ENCODE data around the gene NLRC5. TPM values are rescaled to one million over a fixed set of nuclear protein-coding genes. Genes with fewer than 3 reads are reported as not detected.

Gene NLRC5
- total RNA-seq, 1 experiment from 2014 or later, result 2.4 TPM

DNA sequence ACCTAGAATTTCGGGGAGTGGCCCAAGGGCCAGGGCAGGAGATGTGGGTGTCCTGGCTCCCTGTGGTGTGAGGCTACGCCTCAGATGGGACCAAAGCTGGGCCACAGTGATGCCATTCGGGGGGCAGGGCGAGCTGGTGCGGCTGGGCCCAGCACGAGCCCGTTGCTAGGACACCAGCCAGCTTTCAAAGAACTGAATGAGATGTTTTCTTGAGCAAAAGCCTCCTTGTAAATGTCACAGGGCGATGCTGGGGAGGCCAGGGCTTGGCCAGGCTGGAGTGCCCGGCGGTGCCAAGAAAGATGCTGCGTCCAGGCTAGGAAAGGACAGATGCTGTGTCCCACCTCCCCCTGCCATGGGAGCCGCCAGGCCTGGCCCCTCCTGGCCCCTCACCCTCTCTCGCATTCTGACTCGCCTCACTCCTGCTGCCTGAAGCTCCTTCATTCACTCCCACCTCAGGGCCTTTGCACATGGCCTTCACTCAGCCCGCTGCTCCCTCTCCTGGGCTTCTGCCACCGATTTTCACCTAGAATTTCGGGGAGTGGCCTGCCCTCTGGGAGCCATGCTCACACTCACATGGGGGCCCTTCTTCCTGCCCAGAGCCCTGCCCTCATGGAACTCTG is 142.1 kb downstream of the NLRC5 start:
- no peak overlapping the region for H4K5ac ChIP-seq (ENCODE audit: insufficient read length, low read depth, low read length)
- no peak overlapping the region for H3K4me2 ChIP-seq (ENCODE audit: insufficient read depth, insufficient read length, low read length)
- H4K20me1 ChIP-seq (ENCODE audit: control insufficient read depth, insufficient read depth, insufficient read length), result no peaks in the 10 kb centered on the region
- no peak overlapping the region for H3K14ac ChIP-seq (ENCODE audit: insufficient read depth, low read length)
- DNase-seq, result no peak
- H3K9me3 ChIP-seq (ENCODE audit: control insufficient read depth, low read depth, low read length), result no peaks in the 10 kb centered on the region
- H2BK12ac ChIP-seq (ENCODE audit: insufficient read length, low read depth, low read length), result no peak overlapping the region
- no peak overlapping the region for H2BK20ac ChIP-seq (ENCODE audit: low read depth, low read length, poor library complexity, severe bottlenecking)
- Mint-ChIP-seq H3K4me3 (no peak overlapping the region), H3K27ac (no peak overlapping the region), H3K27me3 (ENCODE audit: low read depth) (no peaks in the 10 kb centered on the region), H3K36me3 (ENCODE audit: insufficient read depth in 1 of 3, low read depth in 3 of 3) (no peaks in the 10 kb centered on the region), H3K4me1 (peaks cover 7 to 23% of the 10 kb centered on the region in 2 experiments), H3K9me3 (no peaks in the 10 kb centered on the region)
- H3K23me2 ChIP-seq (ENCODE audit: insufficient read length, low read depth, low read length, poor library complexity, severe bottlenecking), result no peaks in the 10 kb centered on the region
- no peaks in the 10 kb centered on the region for H3K27me3 ChIP-seq (ENCODE audit: insufficient read depth, low read length)
- H3K18ac ChIP-seq (ENCODE audit: insufficient read length, low read depth, low read length), result no peak overlapping the region
- TF ChIP-seq, protein P1, sequence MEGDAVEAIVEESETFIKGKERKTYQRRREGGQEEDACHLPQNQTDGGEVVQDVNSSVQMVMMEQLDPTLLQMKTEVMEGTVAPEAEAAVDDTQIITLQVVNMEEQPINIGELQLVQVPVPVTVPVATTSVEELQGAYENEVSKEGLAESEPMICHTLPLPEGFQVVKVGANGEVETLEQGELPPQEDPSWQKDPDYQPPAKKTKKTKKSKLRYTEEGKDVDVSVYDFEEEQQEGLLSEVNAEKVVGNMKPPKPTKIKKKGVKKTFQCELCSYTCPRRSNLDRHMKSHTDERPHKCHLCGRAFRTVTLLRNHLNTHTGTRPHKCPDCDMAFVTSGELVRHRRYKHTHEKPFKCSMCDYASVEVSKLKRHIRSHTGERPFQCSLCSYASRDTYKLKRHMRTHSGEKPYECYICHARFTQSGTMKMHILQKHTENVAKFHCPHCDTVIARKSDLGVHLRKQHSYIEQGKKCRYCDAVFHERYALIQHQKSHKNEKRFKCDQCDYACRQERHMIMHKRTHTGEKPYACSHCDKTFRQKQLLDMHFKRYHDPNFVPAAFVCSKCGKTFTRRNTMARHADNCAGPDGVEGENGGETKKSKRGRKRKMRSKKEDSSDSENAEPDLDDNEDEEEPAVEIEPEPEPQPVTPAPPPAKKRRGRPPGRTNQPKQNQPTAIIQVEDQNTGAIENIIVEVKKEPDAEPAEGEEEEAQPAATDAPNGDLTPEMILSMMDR (conservative IDR thresholded peaks at IDR 0.05), result no peak
- no peak overlapping the region for H3K9ac ChIP-seq (ENCODE audit: extremely low read depth, insufficient read length, low read length)
- H2BK5ac ChIP-seq (ENCODE audit: insufficient read length, low read length), result no peak overlapping the region
- no peak overlapping the region for H2AK5ac ChIP-seq (ENCODE audit: insufficient read length, low read length)
- H3K56ac ChIP-seq (ENCODE audit: insufficient read length, low read depth, low read length), result no peak overlapping the region
- H2AFZ ChIP-seq (ENCODE audit: low read length), result no peak overlapping the region
- no peak overlapping the region for H3T11ph ChIP-seq (ENCODE audit: low read length)
- WGBS (ENCODE audit: extremely low coverage, insufficient read length, low lambda C conversion rate), result no CpG with 5 or more reads among the region's 17 CpGs
- H4K8ac ChIP-seq (replicated peaks; ENCODE audit: insufficient read length, low read depth, low read length), result no peak overlapping the region
- H2BK120ac ChIP-seq (ENCODE audit: low read depth, low read length, poor library complexity, severe bottlenecking), result no peak overlapping the region
- no peaks in the 10 kb centered on the region for H3K79me1 ChIP-seq (ENCODE audit: insufficient read depth, low read depth, low read length, poor library complexity, severe bottlenecking)
- no peak overlapping the region for H4K91ac ChIP-seq (ENCODE audit: insufficient read length, low read depth, low read length)
- H3K4ac ChIP-seq (ENCODE audit: low read depth, low read length), result no peak overlapping the region
- H3K4me1 ChIP-seq (ENCODE audit: insufficient read depth, low read length), result no peaks in the 10 kb centered on the region
- no peak overlapping the region for H3K27ac ChIP-seq (ENCODE audit: insufficient read length, low read depth, low read length)
- H3K23ac ChIP-seq (ENCODE audit: insufficient read length, low read depth, low read length), result no peak overlapping the region
- no peak overlapping the region for H2BK15ac ChIP-seq (ENCODE audit: low read depth, low read length)
- H3K79me2 ChIP-seq (ENCODE audit: insufficient read depth, low read length), result no peaks in the 10 kb centered on the region

Measured in H9 (cell line).